OCI-LY1 (cell line): ENCODE data around the gene ITLN2.

ENCODE experiments used
- EZH2 ChIP-seq: fragments of 200-600 bp; sonication (generic), shearing (Covaris generic); IDR thresholded peaks from 2 replicates; pipeline ENCODE4 v1.8.0; 2017; ENCODE audit warnings: borderline replicate concordance, mixed run types, mild to moderate bottlenecking, antibody characterized with exemption, low read length, moderate library complexity, mixed read lengths
- TF ChIP-seq, protein P1 (sequence below): fragments of 200-600 bp; sonication (generic), shearing (Covaris generic); IDR thresholded peaks from 2 replicates; pipeline ENCODE4 v1.5.1; 2017; ENCODE audit warnings: mild to moderate bottlenecking, antibody characterized with exemption, low read length, moderate library complexity, mixed read lengths

DNA sequence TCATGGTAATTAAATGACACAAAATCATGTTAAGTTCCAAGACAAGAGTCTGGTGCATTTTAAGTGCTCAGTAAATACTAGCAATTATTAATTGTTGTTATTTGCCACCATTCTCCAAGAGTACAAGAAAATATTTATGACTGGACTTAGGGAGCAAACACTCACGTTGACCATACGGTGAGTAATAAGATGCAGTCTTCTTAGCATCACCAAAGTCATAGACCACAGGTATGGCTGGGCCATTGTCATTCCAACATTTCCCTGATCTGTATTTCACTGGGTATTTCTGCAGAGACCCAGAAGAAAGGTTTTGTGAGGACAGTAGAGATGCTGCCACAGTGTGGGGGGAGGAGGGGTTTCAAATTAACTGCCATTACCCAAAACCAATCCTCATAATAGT lies 4.7 kb downstream of the ITLN2 start:
- TF ChIP-seq, protein P1, sequence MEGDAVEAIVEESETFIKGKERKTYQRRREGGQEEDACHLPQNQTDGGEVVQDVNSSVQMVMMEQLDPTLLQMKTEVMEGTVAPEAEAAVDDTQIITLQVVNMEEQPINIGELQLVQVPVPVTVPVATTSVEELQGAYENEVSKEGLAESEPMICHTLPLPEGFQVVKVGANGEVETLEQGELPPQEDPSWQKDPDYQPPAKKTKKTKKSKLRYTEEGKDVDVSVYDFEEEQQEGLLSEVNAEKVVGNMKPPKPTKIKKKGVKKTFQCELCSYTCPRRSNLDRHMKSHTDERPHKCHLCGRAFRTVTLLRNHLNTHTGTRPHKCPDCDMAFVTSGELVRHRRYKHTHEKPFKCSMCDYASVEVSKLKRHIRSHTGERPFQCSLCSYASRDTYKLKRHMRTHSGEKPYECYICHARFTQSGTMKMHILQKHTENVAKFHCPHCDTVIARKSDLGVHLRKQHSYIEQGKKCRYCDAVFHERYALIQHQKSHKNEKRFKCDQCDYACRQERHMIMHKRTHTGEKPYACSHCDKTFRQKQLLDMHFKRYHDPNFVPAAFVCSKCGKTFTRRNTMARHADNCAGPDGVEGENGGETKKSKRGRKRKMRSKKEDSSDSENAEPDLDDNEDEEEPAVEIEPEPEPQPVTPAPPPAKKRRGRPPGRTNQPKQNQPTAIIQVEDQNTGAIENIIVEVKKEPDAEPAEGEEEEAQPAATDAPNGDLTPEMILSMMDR, result no peak
- no peak for TF ChIP-seq EZH2
